GM10248 (cell line): ENCODE measurements around the gene JAG2.

Experiments used
- CTCF ChIA-PET: fragments of 300-600 bp; sonication (Branson Sonifier 250); formaldehyde crosslinking; extraction: SDS; loops from one replicate; lab custom pipeline; 2021; ENCODE audit warnings: antibody characterized with exemption; lab: Yijun Ruan, JAX
- POLR2A ChIA-PET: fragments of 350-650 bp; sonication (Branson Sonifier 250); formaldehyde crosslinking; extraction: SDS; loops from one replicate; lab custom pipeline; 2020; ENCODE audit warnings: antibody characterized with exemption; lab: Yijun Ruan, JAX
- DNase-seq: peaks from one replicate; pipeline ENCODE4 v3.0.0; 2012; ENCODE audit errors: extremely low spot score
- TF ChIP-seq, protein P1 (sequence below): IDR thresholded peaks from 2 replicates; pipeline ENCODE4 v1.5.1; 2012; ENCODE audit warnings: mild to moderate bottlenecking, low read depth; ENCODE audit errors: extremely low read depth, missing control alignments, control extremely low read depth

JAG2 gene

DNA sequence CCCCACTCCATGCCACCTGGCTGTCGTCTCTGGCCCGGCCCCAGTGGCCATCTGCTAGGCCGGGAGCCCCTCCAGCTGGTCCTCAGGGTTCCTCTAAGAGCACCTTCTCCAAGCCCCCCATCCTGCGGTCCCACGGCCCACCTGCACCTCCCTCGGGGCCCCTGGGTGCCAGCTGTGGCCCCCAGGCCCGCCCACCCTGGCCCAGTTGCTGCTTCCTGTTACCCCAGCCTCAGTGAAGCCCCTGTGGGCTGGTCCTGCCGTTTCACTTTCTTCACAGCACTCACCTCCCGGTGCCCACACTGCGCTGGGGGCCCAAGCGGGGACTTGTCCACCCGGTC is 40.1 kb upstream of the JAG2 start:
- ChIA-PET CTCF (interaction anchor here (1.7 kb wide), 1 partner anchor 119 kb away, joined by 4 read pairs; no protein-coding TSS in a partner anchor), POLR2A (no interaction called here)
- DNase-seq = no peak
- TF ChIP-seq, protein P1, sequence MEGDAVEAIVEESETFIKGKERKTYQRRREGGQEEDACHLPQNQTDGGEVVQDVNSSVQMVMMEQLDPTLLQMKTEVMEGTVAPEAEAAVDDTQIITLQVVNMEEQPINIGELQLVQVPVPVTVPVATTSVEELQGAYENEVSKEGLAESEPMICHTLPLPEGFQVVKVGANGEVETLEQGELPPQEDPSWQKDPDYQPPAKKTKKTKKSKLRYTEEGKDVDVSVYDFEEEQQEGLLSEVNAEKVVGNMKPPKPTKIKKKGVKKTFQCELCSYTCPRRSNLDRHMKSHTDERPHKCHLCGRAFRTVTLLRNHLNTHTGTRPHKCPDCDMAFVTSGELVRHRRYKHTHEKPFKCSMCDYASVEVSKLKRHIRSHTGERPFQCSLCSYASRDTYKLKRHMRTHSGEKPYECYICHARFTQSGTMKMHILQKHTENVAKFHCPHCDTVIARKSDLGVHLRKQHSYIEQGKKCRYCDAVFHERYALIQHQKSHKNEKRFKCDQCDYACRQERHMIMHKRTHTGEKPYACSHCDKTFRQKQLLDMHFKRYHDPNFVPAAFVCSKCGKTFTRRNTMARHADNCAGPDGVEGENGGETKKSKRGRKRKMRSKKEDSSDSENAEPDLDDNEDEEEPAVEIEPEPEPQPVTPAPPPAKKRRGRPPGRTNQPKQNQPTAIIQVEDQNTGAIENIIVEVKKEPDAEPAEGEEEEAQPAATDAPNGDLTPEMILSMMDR = no peak

- POLR2A ChIA-PET = no interaction called here
- TF ChIP-seq, protein P1 = no peak
- CTCF ChIA-PET = interaction anchor here (1.7 kb wide), 1 partner anchor 118 kb away, joined by 4 read pairs; no protein-coding TSS in a partner anchor
- DNase-seq = no peak
Measured at GRCh38 chr14:105207996-105208737, 39.6 kb upstream of the JAG2 start.

DNA sequence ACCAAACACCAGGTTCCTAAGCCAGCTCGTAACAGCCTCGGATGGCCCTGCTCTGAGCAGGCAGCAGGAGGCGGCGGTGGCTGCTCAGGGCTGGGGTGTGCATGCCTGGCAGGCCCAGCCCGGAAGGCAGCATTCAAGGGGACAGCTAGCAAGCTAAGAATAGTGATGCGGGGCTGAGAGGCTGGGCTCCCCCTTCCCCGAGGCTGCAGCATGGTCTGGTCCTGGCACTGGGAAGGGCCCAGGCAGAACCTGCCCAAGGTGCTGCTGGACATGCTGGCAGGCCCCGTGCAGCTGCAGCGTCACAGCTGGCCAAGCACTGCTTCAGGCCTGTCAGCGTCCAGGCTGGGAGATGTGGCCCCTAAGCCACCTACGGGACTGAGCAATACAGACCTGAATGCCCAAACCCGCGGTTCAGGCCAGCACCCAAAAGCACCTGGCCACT is 38.9 kb upstream of the JAG2 start:
- ChIA-PET CTCF (interaction anchor here (0.8 to 1.7 kb wide), 2 partner anchors 117 to 144 kb away, joined by 3 to 4 read pairs; no protein-coding TSS in a partner anchor), POLR2A (no interaction called here)
- DNase-seq = no peak
- TF ChIP-seq, protein P1 = no peak

DNA sequence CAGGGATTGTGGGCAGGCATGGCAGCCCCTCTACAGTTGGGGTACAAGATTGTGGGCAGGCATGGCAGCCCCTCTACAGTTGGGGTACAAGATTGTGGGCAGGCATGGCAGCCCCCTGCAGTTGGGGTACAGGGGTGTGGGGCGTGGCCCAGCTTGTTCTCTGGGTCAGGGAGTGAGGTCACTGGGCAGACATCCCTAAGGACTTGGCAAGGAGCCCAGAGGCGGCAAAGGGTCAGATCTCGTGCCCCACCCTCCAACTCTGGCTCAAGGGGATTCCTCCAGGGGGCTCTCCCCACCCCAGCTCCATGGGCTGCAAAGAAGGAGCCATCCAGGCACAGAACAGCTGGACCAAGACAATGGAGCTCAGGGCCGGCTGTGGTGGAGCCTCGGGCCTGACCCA is 38.3 kb upstream of the JAG2 start:
- ChIA-PET CTCF (interaction anchor here (0.8 to 1.7 kb wide), 3 partner anchors 63 to 145 kb away, joined by 3 to 4 read pairs (median 3); no protein-coding TSS in a partner anchor), POLR2A (no interaction called here)
- DNase-seq = no peak
- TF ChIP-seq, protein P1 = no peak

DNA sequence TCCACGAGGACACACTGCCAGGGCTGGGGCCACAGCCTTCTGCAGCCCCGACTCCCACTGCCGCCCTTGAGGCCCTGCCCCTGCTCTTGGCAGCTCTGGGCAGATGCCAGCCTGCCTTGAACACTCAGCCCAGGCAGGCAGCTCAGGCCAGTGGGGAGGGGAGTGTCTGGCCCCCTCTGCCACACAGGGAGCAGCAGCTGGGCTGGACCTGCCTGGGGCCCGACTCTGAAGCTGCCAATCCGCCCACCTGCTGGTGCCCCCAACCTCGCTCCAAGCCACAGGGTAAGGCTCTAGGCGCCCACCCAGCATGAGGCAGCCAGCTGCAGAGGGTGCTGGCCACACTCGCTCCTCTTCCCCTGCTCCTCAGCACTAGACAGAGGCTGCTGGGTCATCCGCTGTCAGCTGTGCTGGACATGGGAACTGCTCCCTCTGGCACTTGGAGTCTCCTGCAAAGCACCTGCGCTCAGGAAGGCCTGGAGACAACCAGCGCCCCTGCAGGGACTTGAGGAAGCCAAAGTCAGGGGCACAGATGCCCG is 37.2 kb upstream of the JAG2 start:
- TF ChIP-seq, protein P1 = no peak
- no peak for DNase-seq
- CTCF ChIA-PET = interaction anchor here (1.0 to 1.3 kb wide), 2 partner anchors 11 to 65 kb away, joined by 3 read pairs; no protein-coding TSS in a partner anchor
- POLR2A ChIA-PET = interaction anchor here (0.5 kb wide), 1 partner anchor 358 kb away, joined by 3 read pairs; no protein-coding TSS in a partner anchor

DNA sequence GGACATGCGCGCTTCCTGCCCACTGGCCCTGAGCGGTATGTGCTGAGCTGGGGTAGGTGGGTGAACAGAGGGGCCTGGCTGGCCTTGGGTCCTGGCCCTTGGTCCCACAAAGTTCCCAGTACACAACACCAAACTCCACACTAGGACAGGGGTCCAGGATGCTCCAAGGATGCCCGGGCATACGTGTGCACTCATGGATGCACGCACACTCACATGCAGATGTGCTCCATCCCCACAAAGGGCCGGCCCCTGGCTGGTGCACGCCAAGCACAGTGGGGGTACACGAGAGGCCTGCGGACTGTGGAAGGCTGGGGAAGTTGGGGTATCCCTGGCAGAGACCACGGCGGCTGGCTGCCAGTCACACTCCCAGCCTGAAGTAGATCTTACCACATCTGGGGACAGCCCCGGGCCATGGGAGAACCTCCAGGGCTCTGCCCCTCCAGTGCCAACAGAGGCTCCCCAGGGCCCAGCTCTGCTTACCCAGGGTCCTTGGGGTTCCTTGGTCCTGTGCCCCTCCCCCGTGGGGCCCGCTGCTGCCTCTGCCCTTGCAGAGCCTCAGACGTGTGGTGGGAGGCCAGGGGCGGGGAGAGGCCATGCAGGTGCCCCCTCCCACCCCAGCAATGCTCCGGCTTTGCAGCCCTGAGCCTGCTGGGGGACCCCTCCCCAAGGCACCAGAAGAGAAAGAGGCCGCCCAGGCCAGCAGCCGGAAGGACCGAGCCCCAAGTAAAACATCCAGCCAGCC is 36.5 kb upstream of the JAG2 start:
- CTCF ChIA-PET = interaction anchor here (0.8 to 2.3 kb wide), 3 partner anchors 12 to 147 kb away, joined by 3 to 8 read pairs (median 3); no protein-coding TSS in a partner anchor

More for the DNA sequence above, 36.5 kb upstream of the JAG2 start:
- TF ChIP-seq, protein P1 = no peak
- POLR2A ChIA-PET = interaction anchor here (0.5 kb wide), 1 partner anchor 357 kb away, joined by 3 read pairs; no protein-coding TSS in a partner anchor
- no peak for DNase-seq
